Amniotic stem cell (primary cell): ENCODE measurements around the gene SNAPC3.
A peak's percentile ranks its signal among the peaks of the same experiment; 100 is the strongest.

ENCODE experiments used
- DNase-seq: peaks from one replicate; lab custom pipeline; 2025; lab: John Stamatoyannopoulos, UW

The SNAPC3 gene

GRCh38 chr9:15492485-15493150 lies 69.9 kb downstream of the SNAPC3 start:
- no peak for DNase-seq

DNA sequence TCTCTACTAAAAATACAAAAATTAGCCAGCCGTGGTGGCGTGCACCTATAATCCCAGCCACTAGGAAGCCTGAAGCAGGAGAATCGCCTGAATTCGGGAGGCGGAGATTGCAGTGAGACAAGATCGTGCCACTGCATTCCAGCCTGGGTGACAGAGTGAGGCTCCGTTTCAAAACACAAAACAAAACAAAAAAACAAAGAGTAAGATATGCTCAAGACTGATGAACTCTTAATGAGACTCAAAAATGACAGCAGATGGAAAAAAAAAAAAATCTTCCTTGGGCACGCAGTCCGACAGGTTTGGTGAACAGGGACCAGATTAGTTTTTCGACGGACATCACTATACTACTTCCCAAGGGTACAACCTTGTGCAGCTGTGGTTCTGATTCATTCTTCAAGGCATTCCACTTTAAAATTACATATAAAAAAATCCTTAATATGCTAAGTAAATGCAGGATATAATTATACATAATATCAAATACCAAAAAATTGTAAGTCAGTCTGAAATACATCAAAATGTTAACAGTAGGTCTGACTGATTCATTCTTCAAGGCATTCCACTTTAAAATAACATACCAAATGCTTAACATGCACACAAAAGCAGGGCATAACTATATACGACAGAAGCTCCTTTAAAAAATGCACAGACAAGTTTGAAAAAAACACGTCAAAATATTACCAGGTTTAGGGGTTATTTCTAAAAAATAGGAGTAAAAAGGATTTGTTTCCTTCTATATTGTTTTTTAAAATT lies 75.7 kb downstream of the SNAPC3 start:
- no peak for DNase-seq

- no peak for DNase-seq
Measured at GRCh38 chr9:15499139-15499538, 76.5 kb downstream of the SNAPC3 start.

DNA sequence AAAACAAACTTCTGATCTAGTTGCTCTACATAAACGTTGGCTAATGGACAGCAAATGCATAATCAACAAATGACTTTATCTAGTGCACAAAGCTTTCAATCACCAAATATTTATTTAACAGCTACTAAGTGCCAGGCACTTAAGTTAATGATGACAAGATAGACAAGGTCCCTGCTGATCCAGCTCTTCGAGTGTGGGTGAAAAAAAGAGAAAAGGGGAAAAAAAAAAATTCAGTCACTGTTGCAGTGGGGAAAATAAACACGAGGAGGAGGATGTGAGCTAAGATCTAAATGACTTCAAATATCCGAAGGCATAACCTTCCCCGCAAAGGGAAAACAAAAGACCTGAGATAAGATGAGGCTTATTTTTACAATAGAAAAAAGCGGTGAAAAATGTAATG lies 78.5 kb downstream of the SNAPC3 start:
- no peak for DNase-seq

GRCh38 chr9:15501803-15502202 lies 79.1 kb downstream of the SNAPC3 start:
- no peak for DNase-seq

DNA sequence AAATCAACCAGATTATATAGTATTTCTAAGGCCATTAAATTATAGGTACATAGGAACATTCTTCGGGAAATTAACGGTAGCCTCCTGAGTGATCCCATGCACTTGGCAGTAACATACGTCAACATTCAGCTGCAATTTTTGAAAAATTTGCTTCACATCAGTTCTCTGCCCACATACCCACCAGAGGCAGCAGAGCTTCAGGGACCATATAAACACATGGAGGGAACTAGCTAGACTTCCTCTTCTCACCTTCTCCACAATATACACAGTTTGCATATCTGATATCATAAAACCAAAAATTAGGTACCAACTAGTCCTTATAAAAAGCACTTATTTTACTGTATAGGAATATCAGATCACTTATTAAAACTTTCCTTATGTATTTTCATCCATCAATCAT lies 83.2 kb downstream of the SNAPC3 start:
- DNase-seq = no peak

GRCh38 chr9:15509931-15510788 lies 87.5 kb downstream of the SNAPC3 start:
- DNase-seq = no peak

DNA sequence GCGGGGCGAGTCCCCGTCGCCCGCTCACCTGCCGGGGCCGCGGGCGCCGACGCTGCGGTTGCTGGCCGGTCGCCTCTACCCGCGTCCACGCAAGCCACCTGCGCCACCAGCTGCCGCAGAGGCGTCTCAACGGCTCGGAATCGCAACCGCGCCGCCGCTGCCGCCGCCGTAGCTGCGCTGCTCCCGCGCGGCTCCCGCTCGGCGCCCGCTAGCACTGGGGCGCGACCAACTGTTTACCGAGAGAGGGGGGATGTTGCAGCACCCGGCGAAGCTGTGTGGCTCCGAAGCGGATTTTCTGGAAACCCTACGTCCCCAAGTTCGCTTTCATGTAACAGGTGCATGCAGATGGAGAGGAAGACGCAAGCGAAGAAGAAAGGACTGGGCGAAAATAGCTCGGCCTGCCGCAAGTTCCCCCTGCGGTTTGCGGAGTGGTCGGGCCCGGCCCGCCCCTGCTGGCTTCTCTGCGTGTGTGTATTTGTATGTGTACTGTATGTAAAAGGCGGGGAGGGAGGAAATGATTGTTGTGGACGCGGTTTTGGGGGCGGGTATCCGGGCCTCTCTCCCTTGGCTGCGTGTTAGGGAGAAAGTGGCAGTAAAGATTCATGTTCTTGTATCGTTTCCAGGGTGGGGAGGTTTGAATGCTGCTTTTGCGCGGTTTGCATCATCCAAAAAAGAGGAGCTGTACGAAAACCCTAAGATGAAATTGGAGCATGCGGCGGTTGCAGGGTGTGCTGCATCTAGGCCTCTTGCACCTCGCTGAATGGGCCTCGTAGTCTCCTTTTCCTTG lies 88.3 kb downstream of the SNAPC3 start, which contains the start of gene PSIP1:
Gene PSIP1, minus strand, starts transcription at position 182 of the 787 bp plus-strand sequence. CDS start 782 bp downstream, outside the sequence.
- DNase-seq = peak; percentile 75
